ENCODE measurements around the gene APBB2. TPM values are rescaled to one million over a fixed set of nuclear protein-coding genes. Genes with fewer than 3 reads are reported as not detected.

The APBB2 gene
- total and polyA plus RNA-seq, 2 of the 8 experiments (the other 6 are each of a cell fraction or from before 2014, with no cell fraction given): 58.7 to 59.4 TPM

GRCh38 chr4:41202356-41202755 lies 12.0 kb downstream of the APBB2 start (continued):
- TF ChIP-seq SP4 (IDR thresholded peaks at IDR 0.05; ENCODE audit: low read length) (no peak), SIN3A (conservative IDR thresholded peaks at IDR 0.05 in 1 of 2, IDR thresholded peaks at IDR 0.05 in 1 of 2; ENCODE audit: low read depth in 1 of 2, low read length in 2 of 2) (no peak), KDM4A (IDR thresholded peaks at IDR 0.05; ENCODE audit: low read depth, low read length, severe bottlenecking) (no peak), RXRA (IDR thresholded peaks at IDR 0.05; ENCODE audit: insufficient read depth, low read depth, low read length) (no peak), EP300 (IDR thresholded peaks at IDR 0.05; ENCODE audit: borderline replicate concordance in 1 of 2, low read depth in 2 of 2, low read length in 2 of 2) (no peak), GTF2F1 (IDR thresholded peaks at IDR 0.05; ENCODE audit: borderline replicate concordance, low read depth, low read length) (no peak)

Measured in H1 (cell line).